CD14-positive monocyte (primary cell): ENCODE results near the gene RDH5. TPM values are rescaled to one million over a fixed set of nuclear protein-coding genes. Genes with fewer than 3 reads are reported as not detected.

ENCODE experiments used
- DNase-seq, 3 donors: peaks; one replicate each; pipeline ENCODE4 v3.0.0-alpha.2; 2011 to 2022
- H2AFZ ChIP-seq: 2 replicates; pipeline ENCODE4 v1.6.0; 2012; ENCODE audit warnings: mild to moderate bottlenecking, low read depth, low read length, inconsistent platforms; ENCODE audit not compliant: insufficient read depth, poor library complexity, severe bottlenecking
- H3K27ac ChIP-seq, 2 donors: 1 replicate in 1 of 2; 2 replicates in 1 of 2; pipeline ENCODE4 v1.5.1; 2012 to 2013; ENCODE audit warnings: low read length in 2 of 2, control low read depth in 1 of 2, inconsistent platforms in 1 of 2, low read depth in 1 of 2, mild to moderate bottlenecking in 1 of 2
- H3K27me3 ChIP-seq, 2 donors: one replicate each; pipeline versions ENCODE4 v1.6.0 to v1.6.1; 2011 to 2013; ENCODE audit warnings: low read length in 2 of 2; ENCODE audit not compliant: control insufficient read depth in 2 of 2, insufficient read depth in 2 of 2
- H3K36me3 ChIP-seq, 2 donors: replicated peaks in 1 of 2; 1 replicate in 1 of 2; 2 replicates in 1 of 2; pipeline versions ENCODE4 v1.5.1 to v1.6.1; 2012 to 2013; ENCODE audit warnings: low read length in 2 of 2, control low read depth in 1 of 2, inconsistent platforms in 1 of 2, mild to moderate bottlenecking in 1 of 2; ENCODE audit not compliant: insufficient read depth in 2 of 2, control insufficient read depth in 1 of 2
- H3K4me1 ChIP-seq, 2 donors: 1 replicate in 1 of 2; 2 replicates in 1 of 2; pipeline versions ENCODE4 v1.5.1 to v1.6.1; 2012 to 2013; ENCODE audit warnings: low read length in 2 of 2, control low read depth in 1 of 2, inconsistent platforms in 1 of 2, mild to moderate bottlenecking in 1 of 2, moderate library complexity in 1 of 2; ENCODE audit not compliant: insufficient read depth in 2 of 2, control insufficient read depth in 1 of 2
- H3K4me2 ChIP-seq: replicated peaks from 2 replicates; pipeline ENCODE3; 2012; ENCODE audit warnings: low read length, moderate library complexity, mild to moderate bottlenecking; ENCODE audit not compliant: poor library complexity, severe bottlenecking; ENCODE audit errors: extremely low read depth
- H3K4me3 ChIP-seq, 3 experiments: fragments of 200-600 bp in 1 of 3; sonication (generic) in 1 of 3; replicated peaks in 1 of 3; 1 replicate in 2 of 3; 2 replicates in 1 of 3; pipeline ENCODE4 v1.5.1; 2011 to 2013; ENCODE audit warnings: low read length in 3 of 3, mild to moderate bottlenecking in 3 of 3, control low read depth in 2 of 3, low read depth in 2 of 3, inconsistent platforms in 1 of 3, moderate library complexity in 1 of 3
- H3K79me2 ChIP-seq: 2 replicates; pipeline ENCODE4 v1.6.0; 2012; ENCODE audit warnings: mild to moderate bottlenecking, control low read depth, inconsistent platforms, low read length, moderate library complexity; ENCODE audit not compliant: insufficient read depth
- H3K9ac ChIP-seq: 2 replicates; pipeline ENCODE4 v1.6.0; 2017; ENCODE audit warnings: low read length, mild to moderate bottlenecking; ENCODE audit not compliant: insufficient read depth, poor library complexity, severe bottlenecking
- H3K9me3 ChIP-seq, 2 donors: replicated peaks in 1 of 2; 1 replicate in 1 of 2; 2 replicates in 1 of 2; pipeline versions ENCODE4 v1.5.1 to v1.6.1; 2012 to 2013; ENCODE audit warnings: low read length in 2 of 2, control low read depth in 1 of 2; ENCODE audit not compliant: control insufficient read depth in 1 of 2, insufficient read depth in 1 of 2
- H4K20me1 ChIP-seq: 2 replicates; pipeline ENCODE4 v1.6.0; 2012; ENCODE audit warnings: mild to moderate bottlenecking, low read length, control low read depth, moderate library complexity; ENCODE audit not compliant: insufficient read depth
- H3K27ac Mint-ChIP-seq, 7 donors: one replicate each; pipeline ENCODE4 v1.8.0; 2020; ENCODE audit warnings: mild to moderate bottlenecking in 7 of 7, mixed read lengths in 7 of 7, moderate library complexity in 6 of 7, inconsistent platforms in 2 of 7
- H3K27me3 Mint-ChIP-seq, 3 donors: one replicate each; pipeline ENCODE4 v1.8.0; 2021 to 2022; ENCODE audit warnings: low read depth in 3 of 3, mild to moderate bottlenecking in 3 of 3, mixed read lengths in 3 of 3, moderate library complexity in 3 of 3, inconsistent platforms in 1 of 3
- H3K36me3 Mint-ChIP-seq, 2 donors: one replicate each; pipeline ENCODE4 v1.8.0; 2020; ENCODE audit warnings: mixed read lengths in 2 of 2, inconsistent platforms in 1 of 2, mild to moderate bottlenecking in 1 of 2
- H3K4me1 Mint-ChIP-seq: one replicate; pipeline ENCODE4 v1.8.0; 2020; ENCODE audit warnings: mild to moderate bottlenecking, mixed read lengths
- H3K4me3 Mint-ChIP-seq, 2 donors: one replicate each; pipeline ENCODE4 v1.8.0; 2020; ENCODE audit warnings: mild to moderate bottlenecking in 2 of 2, mixed read lengths in 2 of 2, moderate library complexity in 1 of 2
- H3K9me3 Mint-ChIP-seq, 7 donors: one replicate each; pipeline ENCODE4 v1.8.0; 2020 to 2022; ENCODE audit warnings: mixed read lengths in 7 of 7, mild to moderate bottlenecking in 6 of 7, moderate library complexity in 6 of 7, inconsistent platforms in 2 of 7
- CTCF ChIP-seq: fragments of 200-600 bp; IDR thresholded peaks from one replicate; pipeline ENCODE4 v1.8.0; 2022; ENCODE audit warnings: antibody characterized with exemption, mild to moderate bottlenecking
- WGBS: methylation state at CpG from one replicate; pipeline ENCODE4 v1.1.5; 2013; ENCODE audit warnings: missing lambda C conversion rate; ENCODE audit not compliant: insufficient coverage; 5-methylcytosine and 5-hydroxymethylcytosine counted together
- intact Hi-C, 2 donors: fragments of 100-400 bp; cut with micrococcal nuclease; formaldehyde crosslinking; loops; one replicate each; pipeline versions ENCODE4 v1.15.0 to v1.15.1; 2023
- polyA plus RNA-seq, 3 donors: library from polyadenylated mRNA; depleted of rRNA in 1 of 3; unstranded in 2 of 3; stranded (reverse) in 1 of 3; fragments of 300-500 nt in 2 of 3; fragments of >200 nt in 1 of 3; fragmentation: Illumina TruSeq in 2 of 3; gene quantifications; 1 replicate in 2 of 3; 2 replicates in 1 of 3; pipeline ENCODE4 v1.2.3, GENCODE V29; 2012 to 2021

The RDH5 gene
- polyA plus RNA-seq, 3 donors: 1.2 to 10.4 (median 1.2) TPM

GRCh38 chr12:55695349-55695748 is 24.8 kb upstream of the RDH5 start:
- DNase-seq: no peak
- Mint-ChIP-seq H3K27ac (no peak overlapping the region), H3K36me3 (peaks cover 2 to 8% of the 10 kb centered on the region in 2 donors)

GRCh38 chr12:55696141-55696540 is 24.1 kb upstream of the RDH5 start:
- Histone ChIP-seq H3K79me2 (no peaks in the 10 kb centered on the region), H3K4me3 (no peak overlapping the region), H3K27me3 (no peaks in the 10 kb centered on the region), H3K4me2 (no peak overlapping the region), H2AFZ (no peak overlapping the region), H3K4me1 (peaks cover 0 to 3% of the 10 kb centered on the region in 2 donors), H3K9me3 (no peaks in the 10 kb centered on the region), H4K20me1 (no peaks in the 10 kb centered on the region), H3K27ac (no peak overlapping the region), H3K36me3 (no peaks in the 10 kb centered on the region), H3K9ac (no peak overlapping the region)
- Mint-ChIP-seq H3K9me3 (peaks cover 0 to 3% (median 0%) of the 10 kb centered on the region in 7 donors), H3K4me1 (peaks cover 7% of the 10 kb centered on the region), H3K4me3 (no peak overlapping the region), H3K27ac (no peak overlapping the region), H3K27me3 (peaks cover 5 to 7% (median 7%) of the 10 kb centered on the region in 3 donors), H3K36me3 (peaks cover 2 to 8% of the 10 kb centered on the region in 2 donors)
- no peak for DNase-seq
- TF ChIP-seq CTCF: no peak
- WGBS: no CpG with 5 or more reads among the region's 6 CpGs
- intact Hi-C loops: no loop called here

More at GRCh38 chr12:55695349-55695748, 24.8 kb upstream of the RDH5 start:
- Mint-ChIP-seq H3K9me3 (peaks cover 0 to 3% (median 0%) of the 10 kb centered on the region in 7 donors), H3K4me1 (peaks cover under 1% of the 10 kb centered on the region), H3K4me3 (no peak overlapping the region), H3K27me3 (peaks cover 5 to 7% (median 7%) of the 10 kb centered on the region in 3 donors)
- no peak overlapping the region for H2AFZ ChIP-seq
- no peaks in the 10 kb centered on the region for H3K36me3 ChIP-seq
- WGBS: 100% methylated on average over 1 of the region's 7 CpGs
- H3K9ac ChIP-seq: no peak overlapping the region
- no peaks in the 10 kb centered on the region for H4K20me1 ChIP-seq
- H3K9me3 ChIP-seq: no peaks in the 10 kb centered on the region
- H3K27me3 ChIP-seq: no peaks in the 10 kb centered on the region
- TF ChIP-seq CTCF: no peak
- no peaks in the 10 kb centered on the region for H3K79me2 ChIP-seq
- H3K27ac ChIP-seq: no peak overlapping the region
- H3K4me2 ChIP-seq: no peak overlapping the region
- H3K4me1 ChIP-seq: no peaks in the 10 kb centered on the region
- no peak overlapping the region for H3K4me3 ChIP-seq
- intact Hi-C loops: no loop called here
